Measurements from ENCODE around the gene POMP. TPM values are rescaled to one million over a fixed set of nuclear protein-coding genes. Genes with fewer than 3 reads are reported as not detected.

The POMP gene
- polyA plus RNA-seq, 3 donors: 28.1 to 96.7 (median 85.3) TPM

GRCh38 chr13:28719227-28720055, 60.5 kb downstream of the POMP start:
- WGBS, 3 donors: 38 to 42% (median 38%) methylated on average over 15 of the region's 15 CpGs
- H3K27ac ChIP-seq (ENCODE audit: low read depth, low read length): no peak overlapping the region

GRCh38 chr13:28723806-28724205, 64.9 kb downstream of the POMP start:
- H3K27ac ChIP-seq (ENCODE audit: low read depth, low read length): no peak overlapping the region
- 95 to 96% (median 95%) methylated on average over 22 of the region's 22 CpGs for WGBS, 3 donors

GRCh38 chr13:28725046-28725610, 66.2 kb downstream of the POMP start:
- 80 to 89% (median 89%) methylated on average over 3 of the region's 3 CpGs for WGBS, 3 donors
- H3K27ac ChIP-seq (ENCODE audit: low read depth, low read length): no peak overlapping the region

Other genes starting within 250 kb of the POMP start
- gene FLT1, start 164.0 kb upstream of the POMP start, polyA plus RNA-seq: 10 to 100 TPM in 1 of 3 donors, 1 to 10 TPM in 2; 6.3 to 31.8 (median 6.6) TPM
- 1 to 10 TPM; 3.0 to 7.9 (median 4.4) TPM for gene SLC46A3, start 59.8 kb downstream of the POMP start, polyA plus RNA-seq
- 1 to 10 TPM in 1 of 3 donors, under 1 TPM in 1, not detected in 1; 0.03 to 7.4 TPM for gene MTUS2, start 161.2 kb downstream of the POMP start, polyA plus RNA-seq

Data from adipose tissue (tissue), 3 donors.